Activated CD8-positive, alpha-beta memory T cell treated with anti-CD3 and anti-CD28 coated beads, Interleukin-2, amount 10 ng/mL, durations not matched to agents 7 days and 5 days (primary cell): ENCODE measurements around the gene HOXA9. TPM values are rescaled to one million over a fixed set of nuclear protein-coding genes. Genes with fewer than 3 reads are reported as not detected.

Experiments
- ATAC-seq: fragments of 150-1000 bp; cut with Tn5 transposase; one replicate; pipeline ENCODE4 v1.10.0; 2021; ENCODE audit warnings: moderate library complexity
- CTCF ChIA-PET: fragments of 350-600 bp; sonication (Branson Sonifier 250); formaldehyde crosslinking; loops from one replicate; lab custom pipeline; 2021; ENCODE audit warnings: antibody characterized with exemption; lab: Charles Lee
- DNase-seq: peaks from one replicate; pipeline ENCODE4 v3.0.0-alpha.2; 2020
- H3K27ac Mint-ChIP-seq: one replicate; pipeline ENCODE4 v1.8.0; 2021; ENCODE audit warnings: mild to moderate bottlenecking, mixed read lengths
- H3K27me3 Mint-ChIP-seq: one replicate; pipeline ENCODE4 v1.8.0; 2021; ENCODE audit warnings: mixed read lengths
- H3K36me3 Mint-ChIP-seq: one replicate; pipeline ENCODE4 v1.8.0; 2021; ENCODE audit warnings: mild to moderate bottlenecking, mixed read lengths
- H3K4me1 Mint-ChIP-seq: one replicate; pipeline ENCODE4 v1.8.0; 2021; ENCODE audit warnings: mixed read lengths
- H3K4me3 Mint-ChIP-seq: one replicate; pipeline ENCODE4 v1.8.0; 2021; ENCODE audit warnings: mild to moderate bottlenecking, moderate library complexity, mixed read lengths
- H3K9me3 Mint-ChIP-seq: one replicate; pipeline ENCODE4 v1.8.0; 2022; ENCODE audit warnings: low read depth, mixed read lengths
- total RNA-seq, 2 experiments: library from RNA; stranded (reverse); gene quantifications; one replicate each; pipeline ENCODE4 v1.2.3, GENCODE V29; 2021

HOXA9 gene
- total RNA-seq, 2 experiments from 2014 or later, result not detected

GRCh38 chr7:27198138-27198841 is 33.0 kb upstream of the HOXA9 start:
- no peak for ATAC-seq
- H3K4me3 Mint-ChIP-seq, result no peak overlapping the region
- H3K27me3 Mint-ChIP-seq, result peaks cover 90% of the 10 kb centered on the region
- CTCF ChIA-PET, result interaction anchor here (0.9 to 1.6 kb wide), 5 partner anchors 11 to 515 kb away, joined by 3 to 5 read pairs (median 4); no protein-coding TSS in a partner anchor
- no peaks in the 10 kb centered on the region for H3K36me3 Mint-ChIP-seq
- no peak overlapping the region for H3K27ac Mint-ChIP-seq
- H3K9me3 Mint-ChIP-seq, result no peaks in the 10 kb centered on the region
- DNase-seq, result no peak
- peaks cover 26% of the 10 kb centered on the region for H3K4me1 Mint-ChIP-seq

DNA sequence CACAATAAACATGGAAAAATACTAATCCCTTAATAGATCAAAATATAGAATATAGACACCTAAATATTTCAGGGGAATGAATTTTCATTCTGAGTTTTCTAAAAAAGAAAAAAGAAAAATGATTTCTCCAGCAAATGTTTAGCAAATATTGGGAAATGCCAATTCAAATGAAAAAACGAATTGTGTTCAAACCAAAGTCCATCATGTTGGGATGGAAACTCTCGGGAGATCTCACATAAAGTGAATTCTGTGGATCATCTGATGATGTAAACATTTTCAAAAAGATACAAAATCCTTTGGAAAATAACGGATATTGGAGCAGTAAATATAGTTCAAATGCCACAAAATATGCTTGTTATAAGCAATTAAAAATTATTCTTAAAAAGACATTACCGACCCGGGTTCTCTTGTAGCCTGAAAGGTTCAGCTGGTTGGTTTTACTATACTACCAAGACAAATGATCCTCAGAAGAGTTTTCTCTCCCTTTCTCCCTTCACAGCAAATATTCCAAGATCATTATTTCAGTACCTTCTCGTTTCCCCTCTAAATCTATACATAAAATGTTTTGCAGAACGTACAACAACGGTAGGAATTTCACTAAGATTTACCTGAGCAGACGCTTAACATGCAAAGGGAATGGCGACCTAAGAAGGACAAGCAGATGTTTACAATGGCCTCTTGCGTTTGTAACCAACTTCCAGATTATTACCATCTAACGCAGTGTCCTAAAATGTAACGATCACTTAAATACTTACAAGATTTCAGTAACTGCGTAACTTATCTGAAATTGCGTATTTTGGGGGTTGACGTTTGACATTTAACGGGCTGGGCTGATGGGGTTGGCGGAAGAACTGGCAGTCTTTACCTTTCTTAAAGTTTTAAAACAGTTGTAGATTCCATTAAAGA is 32.1 kb upstream of the HOXA9 start:
- ATAC-seq, result no peak
- H3K36me3 Mint-ChIP-seq, result no peaks in the 10 kb centered on the region
- peaks cover 24% of the 10 kb centered on the region for H3K4me1 Mint-ChIP-seq

DNA sequence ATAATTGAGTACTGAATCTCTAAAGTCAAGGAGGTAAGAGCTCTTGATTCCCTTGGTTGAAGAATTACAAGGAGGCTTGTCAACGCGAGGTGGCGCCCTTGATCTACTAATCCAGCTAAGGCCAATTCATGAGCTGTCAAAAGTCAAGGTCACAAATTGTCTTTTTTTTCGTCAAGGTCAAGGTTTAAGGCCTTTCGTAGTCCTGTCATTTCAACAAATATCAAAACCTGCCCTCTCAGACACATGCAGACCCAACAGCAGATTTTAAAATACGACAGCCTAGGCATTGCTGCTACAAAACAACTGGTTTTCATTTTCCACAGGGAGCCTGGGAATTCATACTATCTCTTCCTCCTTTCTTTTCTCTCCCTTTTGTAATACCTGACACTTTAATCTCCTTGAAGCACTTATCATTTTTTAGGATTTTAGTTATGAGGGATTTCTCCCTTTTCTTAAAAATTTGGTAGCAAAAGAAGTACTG is 31.0 kb upstream of the HOXA9 start:
- Mint-ChIP-seq H3K27ac (no peak overlapping the region), H3K9me3 (no peaks in the 10 kb centered on the region), H3K4me3 (no peak overlapping the region), H3K36me3 (no peaks in the 10 kb centered on the region), H3K4me1 (peaks cover 18% of the 10 kb centered on the region), H3K27me3 (peaks cover 87% of the 10 kb centered on the region)
- CTCF ChIA-PET, result interaction anchor here (0.7 to 1.7 kb wide), 40 partner anchors 8 to 966 kb away, joined by 3 to 15 read pairs (median 5); partner anchors contain the start of genes EVX1, HOXA11 and HOXA4
- peak; percentile 88 for DNase-seq
- ATAC-seq, result no peak

More for the DNA sequence above, 32.1 kb upstream of the HOXA9 start:
- Mint-ChIP-seq H3K27ac (no peak overlapping the region), H3K27me3 (peaks cover 87% of the 10 kb centered on the region), H3K4me3 (no peak overlapping the region), H3K9me3 (no peaks in the 10 kb centered on the region)
- DNase-seq, result no peak
- CTCF ChIA-PET, result no interaction called here

GRCh38 chr7:27194686-27195379 is 29.5 kb upstream of the HOXA9 start:
- Mint-ChIP-seq H3K4me3 (no peak overlapping the region), H3K9me3 (no peaks in the 10 kb centered on the region), H3K27ac (no peak overlapping the region), H3K4me1 (peaks cover 6% of the 10 kb centered on the region), H3K36me3 (no peaks in the 10 kb centered on the region), H3K27me3 (peaks cover 89% of the 10 kb centered on the region)
- CTCF ChIA-PET, result interaction anchor here (0.6 to 1.7 kb wide), 9 partner anchors 10 to 899 kb away, joined by 3 to 14 read pairs (median 4); partner anchors contain the start of gene HOXA11
- no peak for DNase-seq
- no peak for ATAC-seq

DNA sequence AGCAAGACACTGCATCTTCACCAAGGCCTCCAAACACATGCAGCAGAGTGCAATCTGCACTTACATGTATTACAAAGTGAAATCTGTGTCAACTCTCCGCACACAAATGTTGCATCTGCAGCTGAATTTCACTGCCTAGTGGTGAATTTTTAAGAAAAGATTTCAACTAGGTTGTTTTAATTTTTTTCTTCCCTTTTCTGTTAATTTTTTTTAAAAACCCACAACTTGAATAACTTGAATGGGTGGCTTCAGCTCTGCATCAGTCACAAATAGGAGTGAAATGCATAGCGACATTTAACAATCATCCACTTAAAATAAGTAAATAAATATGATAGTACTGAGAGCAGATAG is 28.6 kb upstream of the HOXA9 start:
- ATAC-seq (no peak), DNase-seq (no peak)
- H3K9me3 Mint-ChIP-seq, result no peaks in the 10 kb centered on the region
- peaks cover 7% of the 10 kb centered on the region for H3K4me1 Mint-ChIP-seq
- CTCF ChIA-PET, result interaction anchor here (0.6 to 1.2 kb wide), 2 partner anchors 15 to 593 kb away, joined by 3 to 4 read pairs; no protein-coding TSS in a partner anchor
- H3K27me3 Mint-ChIP-seq, result peaks cover 94% of the 10 kb centered on the region
- H3K27ac Mint-ChIP-seq, result no peak overlapping the region
- H3K36me3 Mint-ChIP-seq, result no peaks in the 10 kb centered on the region
- H3K4me3 Mint-ChIP-seq, result no peak overlapping the region

DNA sequence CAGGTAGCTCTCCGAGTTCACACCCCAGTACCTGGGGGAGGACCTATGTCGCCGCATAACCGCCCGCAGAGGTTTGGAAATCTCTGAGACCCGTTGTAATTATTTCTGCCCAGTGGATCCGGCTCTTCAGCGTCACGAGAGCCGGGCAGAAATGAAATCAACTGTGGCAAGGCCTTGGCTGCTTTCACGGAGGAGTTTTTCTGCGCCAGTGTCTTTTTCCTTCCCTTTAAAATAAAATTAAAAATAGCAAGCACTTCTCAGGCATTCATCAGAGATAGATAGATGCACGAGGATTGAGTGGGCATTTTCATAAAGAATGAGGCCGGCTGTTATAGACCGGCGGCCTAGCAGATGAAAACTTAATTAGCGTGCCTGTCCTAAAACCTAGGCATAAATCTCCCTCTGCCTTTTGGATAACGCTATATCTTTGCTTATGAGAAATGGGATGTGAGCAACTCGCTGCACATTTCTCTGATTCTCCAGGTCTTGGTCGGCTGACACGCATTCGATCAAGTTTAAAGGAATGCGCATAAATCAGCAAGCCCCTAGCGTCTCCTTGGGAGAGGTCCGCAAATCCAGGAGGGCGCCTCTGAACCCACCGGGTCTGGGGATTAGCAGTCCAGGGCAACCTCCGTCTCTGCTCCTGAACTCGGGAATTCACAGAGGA is 28.1 kb upstream of the HOXA9 start:
- no peak overlapping the region for H3K4me3 Mint-ChIP-seq
- peaks cover 7% of the 10 kb centered on the region for H3K4me1 Mint-ChIP-seq
- no peak for ATAC-seq
- CTCF ChIA-PET, result interaction anchor here (0.6 to 1.2 kb wide), 2 partner anchors 16 to 594 kb away, joined by 3 to 4 read pairs; no protein-coding TSS in a partner anchor
- H3K36me3 Mint-ChIP-seq, result no peaks in the 10 kb centered on the region
- DNase-seq, result no peak
- peaks cover 94% of the 10 kb centered on the region for H3K27me3 Mint-ChIP-seq
- no peaks in the 10 kb centered on the region for H3K9me3 Mint-ChIP-seq
- no peak overlapping the region for H3K27ac Mint-ChIP-seq

GRCh38 chr7:27192546-27193334 is 27.4 kb upstream of the HOXA9 start:
- Mint-ChIP-seq H3K4me1 (peaks cover 15% of the 10 kb centered on the region), H3K4me3 (no peak overlapping the region)
- CTCF ChIA-PET, result interaction anchor here (0.5 to 3.2 kb wide), 4 partner anchors 13 to 1333 kb away, joined by 3 to 12 read pairs (median 4); no protein-coding TSS in a partner anchor

DNA sequence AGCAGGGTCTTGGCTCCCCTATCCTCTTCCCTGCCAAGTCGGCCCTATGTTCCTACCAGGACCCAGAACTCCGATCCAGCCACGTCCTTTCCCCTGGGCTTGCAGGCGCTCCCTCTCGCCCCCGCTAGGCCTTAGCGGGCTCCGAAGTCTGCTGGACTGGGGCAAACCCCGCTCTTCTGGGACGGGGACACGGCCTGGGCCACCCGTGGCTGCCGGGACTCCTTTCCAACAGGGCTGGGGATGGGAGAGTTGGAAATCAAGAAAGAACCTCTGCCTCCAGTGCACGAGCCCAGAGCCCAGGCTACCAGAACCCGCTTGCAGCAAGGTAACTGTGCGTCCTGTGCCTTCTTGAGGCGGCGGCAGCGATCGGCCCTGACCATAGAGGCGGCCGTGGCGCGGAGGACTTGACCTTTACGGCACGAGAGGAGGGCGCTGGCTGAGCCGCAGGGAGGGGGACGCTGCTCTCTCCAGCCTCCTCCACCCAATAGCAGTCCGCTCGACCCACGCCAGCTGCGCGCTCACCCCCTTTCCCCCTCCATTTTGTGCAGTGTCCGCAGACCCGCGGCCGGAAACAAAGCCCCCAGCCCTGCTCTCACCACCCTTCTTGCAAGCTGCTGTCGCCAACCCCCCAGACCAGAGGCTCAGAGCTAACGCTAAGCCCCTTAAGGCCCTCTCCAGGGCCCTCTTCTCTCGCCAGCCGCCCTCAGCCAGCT is 26.7 kb upstream of the HOXA9 start:
- DNase-seq (no peak), ATAC-seq (no peak)
- Mint-ChIP-seq H3K27me3 (peaks cover 94% of the 10 kb centered on the region), H3K36me3 (no peaks in the 10 kb centered on the region), H3K27ac (no peak overlapping the region), H3K4me3 (no peak overlapping the region), H3K9me3 (no peaks in the 10 kb centered on the region), H3K4me1 (peaks cover 16% of the 10 kb centered on the region)
- CTCF ChIA-PET, result interaction anchor here (0.5 to 3.2 kb wide), 3 partner anchors 13 to 1332 kb away, joined by 3 to 12 read pairs (median 5); no protein-coding TSS in a partner anchor

More at GRCh38 chr7:27192546-27193334, 27.4 kb upstream of the HOXA9 start:
- Mint-ChIP-seq H3K9me3 (no peaks in the 10 kb centered on the region), H3K27me3 (peaks cover 94% of the 10 kb centered on the region), H3K27ac (no peak overlapping the region), H3K36me3 (no peaks in the 10 kb centered on the region)
- no peak for ATAC-seq
- no peak for DNase-seq

- ATAC-seq (no peak), DNase-seq (no peak)
- Mint-ChIP-seq H3K4me1 (peaks cover 16% of the 10 kb centered on the region), H3K27ac (no peak overlapping the region), H3K36me3 (no peaks in the 10 kb centered on the region), H3K4me3 (no peak overlapping the region), H3K27me3 (peaks cover 94% of the 10 kb centered on the region), H3K9me3 (no peaks in the 10 kb centered on the region)
- CTCF ChIA-PET, result interaction anchor here (2.4 to 3.2 kb wide), 3 partner anchors 12 to 41 kb away, joined by 7 to 12 read pairs (median 8); no protein-coding TSS in a partner anchor
Measured at GRCh38 chr7:27191161-27191731, 25.9 kb upstream of the HOXA9 start.

DNA sequence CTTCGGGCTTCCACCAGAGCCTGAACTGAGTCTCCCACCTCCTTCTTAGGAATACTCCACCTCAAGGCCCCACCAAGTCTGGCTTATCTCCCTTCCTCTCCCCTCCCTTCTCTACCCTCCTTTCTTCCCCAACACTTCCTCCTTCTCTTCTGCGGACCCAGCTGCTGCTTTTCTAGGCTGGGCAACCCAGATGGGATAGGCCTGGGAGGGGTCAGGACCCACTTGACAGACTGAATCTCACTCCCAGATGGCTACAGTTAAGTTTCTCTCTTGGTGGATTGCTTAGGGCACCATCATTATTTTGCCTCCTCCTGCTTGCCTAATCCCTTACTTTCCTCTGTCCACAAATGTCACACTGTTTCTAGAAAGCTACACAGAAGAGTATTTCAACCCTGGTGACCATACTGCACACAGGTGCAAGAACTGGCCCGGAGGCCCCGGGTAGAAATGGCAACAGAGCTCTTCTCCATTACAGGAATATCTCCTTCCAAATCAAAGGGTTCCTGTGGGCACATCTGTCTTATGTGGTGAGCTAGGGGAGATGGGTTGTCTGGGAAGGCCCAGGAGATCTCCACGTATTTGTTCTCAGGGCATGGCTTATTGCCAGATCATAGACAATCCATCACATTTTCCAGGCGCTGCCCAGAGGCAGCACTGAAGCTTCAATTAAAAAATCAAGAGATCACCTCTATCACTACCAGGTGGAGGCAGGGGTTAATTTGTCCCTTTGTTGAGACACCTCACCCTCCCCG is 24.8 kb upstream of the HOXA9 start:
- no peaks in the 10 kb centered on the region for H3K9me3 Mint-ChIP-seq
- no peaks in the 10 kb centered on the region for H3K36me3 Mint-ChIP-seq
- peaks cover 97% of the 10 kb centered on the region for H3K27me3 Mint-ChIP-seq
- ATAC-seq, result no peak
- CTCF ChIA-PET, result interaction anchor here (0.6 to 3.2 kb wide), 4 partner anchors 11 to 67 kb away, joined by 3 to 12 read pairs (median 8); no protein-coding TSS in a partner anchor
- H3K27ac Mint-ChIP-seq, result no peak overlapping the region
- peaks cover 24% of the 10 kb centered on the region for H3K4me1 Mint-ChIP-seq
- no peak for DNase-seq
- no peak overlapping the region for H3K4me3 Mint-ChIP-seq
